HK-2 (cell line): ENCODE results near the gene ZEB2.
A peak's percentile ranks its signal among the peaks of the same experiment; 100 is the strongest.
"Not testable (repeated sequence)": the region's sequence is repeated elsewhere in the genome, so short reads cannot be mapped to it uniquely, and the experiment has no call there.

Experiments
- DNase-seq: peaks from one replicate; pipeline ENCODE4 v3.0.0-alpha.2; 2018; ENCODE audit not compliant: unreplicated experiment

Gene ZEB2

DNA sequence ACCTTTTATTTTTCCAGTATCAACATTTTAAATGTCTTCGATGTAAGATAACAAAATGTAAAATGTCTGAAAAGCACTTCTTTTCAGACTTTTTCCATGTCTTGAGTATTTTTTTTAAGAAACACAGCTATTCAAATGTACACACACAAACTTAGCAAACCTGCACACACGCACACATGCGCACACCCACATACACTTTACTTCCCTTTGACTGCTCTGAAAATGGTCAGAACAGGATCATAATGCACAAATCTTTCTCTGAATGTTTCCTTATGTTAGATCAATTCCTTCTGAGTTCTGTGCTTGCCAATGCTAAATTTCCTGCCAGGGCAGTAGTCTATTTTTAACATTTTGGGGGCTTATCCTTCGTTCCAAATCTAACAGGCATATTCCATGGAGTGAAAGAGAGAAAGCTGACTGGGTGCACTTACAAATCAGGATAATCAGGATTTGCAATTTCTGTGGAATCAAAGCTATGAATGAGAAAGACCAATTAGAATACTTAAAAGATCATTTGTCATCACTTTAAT lies 136.3 kb downstream of the ZEB2 start:
- no peak for DNase-seq

DNA sequence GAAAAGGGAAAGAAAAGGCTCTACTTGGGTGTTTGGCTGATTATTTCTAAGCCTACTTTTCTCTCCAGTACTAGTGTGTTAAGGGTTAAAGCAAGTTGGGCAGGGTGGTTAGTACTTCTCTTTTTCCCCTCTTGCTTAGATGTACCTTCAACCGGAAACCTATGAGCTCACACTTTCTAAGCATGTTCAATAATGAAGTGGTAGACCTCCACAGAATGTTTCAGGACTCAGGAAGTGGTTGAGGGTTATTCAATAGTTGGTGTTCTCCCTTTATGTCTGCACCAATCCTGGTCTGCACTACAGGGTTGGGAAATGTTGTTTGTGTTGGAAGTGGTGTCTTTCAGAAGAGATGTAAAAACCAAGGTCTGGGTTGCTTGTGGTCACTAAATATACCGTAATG lies 137.1 kb downstream of the ZEB2 start:
- no peak for DNase-seq

DNA sequence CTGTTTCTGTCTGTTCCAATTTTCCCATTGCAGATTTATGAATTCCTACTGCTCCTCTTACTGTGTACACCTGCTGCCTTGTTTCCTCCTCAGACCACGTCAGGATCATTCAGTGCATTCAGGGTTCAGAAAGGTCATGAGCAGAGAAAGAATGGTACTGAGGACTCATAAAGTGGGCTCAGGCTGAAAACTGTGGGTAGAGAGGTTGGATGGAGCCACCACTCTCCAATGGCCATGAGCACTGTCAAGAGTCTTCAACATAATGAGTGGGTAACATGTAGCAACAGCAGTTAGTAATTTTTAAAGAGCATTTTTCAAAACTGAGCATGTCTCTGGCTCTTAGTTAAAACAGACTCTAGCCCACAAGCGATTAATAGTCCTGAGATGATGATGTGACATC lies 138.2 kb downstream of the ZEB2 start:
- DNase-seq: no peak

DNA sequence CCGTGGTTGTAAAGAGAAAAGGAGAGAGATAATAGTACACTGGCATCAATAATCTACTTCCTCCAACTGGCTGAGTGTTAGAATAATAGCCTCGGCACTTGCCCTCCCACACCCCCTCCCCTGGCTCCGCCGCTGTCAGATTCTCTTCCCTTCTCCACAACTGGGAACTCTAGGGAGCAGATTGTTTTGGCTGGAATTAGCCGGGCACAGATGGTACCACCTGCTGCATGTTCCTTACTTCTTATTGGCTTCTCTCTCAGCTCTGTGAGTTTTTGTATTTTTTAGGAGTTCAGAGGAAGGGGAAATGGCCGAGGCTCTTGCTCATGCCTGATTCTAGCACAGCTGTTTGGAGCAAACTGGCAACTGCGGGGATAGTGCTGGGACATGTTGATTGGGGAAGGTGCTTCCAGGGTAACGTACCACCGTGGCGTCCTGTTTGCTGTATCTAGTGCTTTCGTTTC lies 140.0 kb downstream of the ZEB2 start:
- no peak for DNase-seq

DNA sequence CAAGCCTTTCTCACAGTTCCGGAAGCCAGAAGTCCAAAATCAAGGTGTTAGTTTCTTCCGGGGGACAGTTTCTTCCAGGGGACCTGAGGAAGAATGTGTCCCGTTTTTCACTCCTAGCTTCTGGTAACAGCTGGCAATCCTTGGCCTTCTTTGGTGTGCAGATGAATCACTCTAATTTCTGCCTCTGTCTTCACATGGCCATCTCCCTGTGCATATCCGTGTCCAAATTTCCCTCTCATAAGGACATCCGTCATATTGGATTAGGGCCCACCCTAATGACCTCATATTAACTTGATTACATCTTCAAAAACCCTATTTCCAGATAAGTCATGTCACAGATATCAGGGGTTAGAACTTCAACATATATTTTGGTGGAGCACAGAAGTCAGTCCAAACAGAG lies 141.4 kb downstream of the ZEB2 start:
- DNase-seq: no peak

DNA sequence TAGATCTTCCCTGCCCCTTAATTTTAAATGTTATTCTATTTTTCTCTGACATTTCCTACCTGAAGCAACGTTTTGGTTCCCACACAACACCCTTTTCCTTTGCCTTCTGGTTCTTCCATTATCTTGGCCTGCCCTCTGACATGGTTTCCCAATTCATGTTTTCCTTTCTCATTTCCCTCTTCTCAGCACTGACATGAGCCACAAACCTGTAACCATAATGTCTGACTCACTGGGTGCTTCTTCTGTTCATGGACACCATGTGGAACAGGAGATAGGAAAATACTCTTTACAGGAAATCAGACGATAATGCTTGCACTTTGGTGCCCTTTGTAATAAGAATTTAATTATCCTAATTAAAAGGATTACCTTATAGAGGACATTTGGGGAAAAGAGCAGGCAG lies 142.0 kb downstream of the ZEB2 start:
- no peak for DNase-seq

DNA sequence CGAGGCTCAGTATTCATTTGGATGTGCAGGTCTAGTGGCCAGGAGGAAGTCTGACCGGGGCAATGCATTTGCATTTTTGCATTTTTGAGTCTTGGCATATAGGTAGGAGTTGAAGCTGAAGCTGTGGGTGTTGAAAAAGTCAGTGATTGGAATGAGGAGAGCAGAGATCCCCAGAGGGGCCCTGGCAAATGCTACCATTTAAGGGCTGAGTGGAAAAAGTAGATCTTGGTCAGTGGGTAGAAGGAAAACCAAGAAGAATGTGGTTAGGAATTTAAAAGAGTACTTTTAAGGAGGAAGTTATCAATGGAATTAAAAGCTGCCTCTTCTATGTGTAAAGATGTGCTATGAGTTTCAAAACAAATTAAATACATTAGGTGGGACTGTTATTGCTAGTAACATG lies 143.0 kb downstream of the ZEB2 start:
- DNase-seq: no peak

DNA sequence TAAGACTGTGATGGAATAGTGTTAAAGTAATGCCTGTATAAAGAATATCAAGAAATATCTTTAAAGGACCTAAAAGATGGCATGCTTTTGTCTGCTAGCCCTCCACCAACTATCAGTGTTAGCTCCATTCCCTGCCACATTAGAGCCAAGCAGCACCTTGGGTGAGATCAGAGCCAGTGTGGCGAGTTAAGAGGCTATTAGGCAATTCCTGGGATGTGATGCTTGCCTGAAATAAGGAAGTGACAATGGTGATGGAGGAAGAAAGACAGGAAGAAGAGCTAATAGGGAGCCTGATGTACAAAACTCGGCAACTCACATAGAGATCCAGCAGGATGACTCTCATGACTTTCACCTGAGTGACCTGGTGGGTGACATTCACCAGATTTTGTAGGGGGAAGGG lies 143.5 kb downstream of the ZEB2 start:
- no peak for DNase-seq

DNA sequence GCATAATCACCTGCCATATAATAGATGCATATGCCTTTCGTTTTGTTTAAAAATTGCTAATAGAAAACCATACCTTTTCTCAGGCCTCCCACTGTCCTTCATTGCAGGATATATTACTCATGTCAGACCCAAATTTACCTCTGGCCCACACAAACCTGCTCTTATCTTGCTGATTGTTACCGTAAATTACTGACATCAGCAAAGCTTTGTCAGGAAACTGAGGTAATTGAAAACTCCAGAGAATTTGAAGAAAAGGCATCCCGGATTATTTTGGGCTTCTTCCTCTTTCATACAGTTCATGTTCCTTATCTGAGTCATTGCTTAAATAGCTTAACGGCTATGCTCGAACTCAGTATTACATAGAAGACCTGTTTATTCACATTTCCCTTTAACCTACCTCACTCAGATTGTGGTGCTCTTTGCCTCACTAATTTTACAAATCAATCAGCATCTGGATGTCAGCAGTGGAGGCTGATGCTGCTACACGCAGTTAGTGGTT lies 145.7 kb downstream of the ZEB2 start:
- DNase-seq: no peak

DNA sequence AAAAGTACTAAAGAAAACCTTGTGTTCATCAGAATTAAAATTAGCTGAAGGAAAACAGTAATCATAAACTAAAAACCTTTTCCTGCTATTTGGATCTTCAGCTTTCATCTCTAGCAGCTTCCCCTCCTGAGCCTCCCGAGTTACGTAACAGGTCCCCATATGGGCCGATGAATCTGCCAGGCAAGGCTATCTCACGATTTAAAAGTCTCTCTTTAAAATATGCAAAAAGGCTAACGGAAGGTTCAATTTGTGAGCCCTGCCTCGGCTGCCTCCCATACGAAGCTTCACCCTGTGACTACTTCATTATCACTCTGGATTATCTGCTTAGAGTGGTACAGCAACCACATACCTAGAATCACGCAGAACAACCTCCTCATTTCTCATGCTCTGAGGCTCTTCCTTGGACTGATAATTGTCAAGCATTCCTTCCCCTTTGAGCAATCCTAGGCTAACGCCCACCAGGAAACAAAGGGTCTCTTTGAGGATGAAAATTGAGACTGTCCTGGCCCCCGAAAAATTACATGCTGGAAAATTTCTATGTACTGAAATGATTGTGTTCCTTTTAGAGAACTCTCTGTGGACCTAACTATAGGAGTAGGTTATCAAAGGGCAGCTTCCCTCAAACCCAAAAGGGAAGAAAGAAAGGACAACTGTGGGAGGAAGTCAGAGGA lies 147.4 kb downstream of the ZEB2 start:
- DNase-seq: no peak

DNA sequence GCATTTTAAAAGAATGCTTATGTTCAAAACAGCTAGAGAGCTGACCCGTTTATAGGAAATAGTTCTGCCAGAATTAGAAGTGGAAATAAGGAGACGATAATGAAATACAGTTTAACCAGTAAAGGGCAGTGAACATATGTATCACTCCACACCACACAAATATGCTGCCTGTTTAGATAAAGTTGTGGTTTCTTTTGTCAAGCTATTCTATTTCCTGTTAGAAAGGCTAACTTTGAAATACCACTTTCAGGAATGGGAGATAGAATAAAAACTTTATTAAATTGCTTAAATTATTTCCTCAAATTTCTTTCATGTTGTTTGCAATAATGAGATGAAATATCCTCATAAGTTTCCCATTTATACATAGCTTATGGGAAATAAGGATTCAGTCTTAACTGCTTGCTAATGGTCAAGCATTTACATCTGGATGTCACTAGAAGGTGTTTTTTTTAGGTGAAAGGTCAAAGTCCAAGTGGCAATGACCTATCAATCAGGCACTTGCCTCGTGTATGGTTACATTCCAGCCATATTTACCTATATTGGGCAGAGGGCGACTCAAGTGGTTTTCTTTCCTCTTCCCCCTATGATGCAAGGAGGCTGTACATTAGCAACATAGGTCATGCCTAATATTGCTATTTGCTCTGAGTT lies 148.9 kb downstream of the ZEB2 start:
- no peak for DNase-seq

DNA sequence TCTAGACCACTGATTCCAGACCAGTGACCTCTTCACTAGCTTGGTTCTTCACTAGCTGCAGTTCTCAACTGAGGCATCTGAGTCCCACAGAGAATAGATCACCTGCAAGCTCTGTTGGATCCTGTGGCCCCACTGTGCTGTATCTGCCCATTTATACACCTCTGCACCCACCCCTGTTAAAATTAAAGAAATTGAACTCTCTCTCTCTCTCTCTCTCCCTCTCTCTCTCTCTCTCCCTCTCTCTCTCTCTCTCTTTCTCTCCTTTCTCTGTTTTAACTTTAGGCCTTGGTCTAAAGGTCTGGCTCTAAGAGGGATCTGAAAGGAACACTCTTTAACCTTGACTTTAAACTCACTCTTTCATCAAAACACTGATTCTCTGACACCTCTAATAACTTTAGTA lies 150.5 kb downstream of the ZEB2 start:
- DNase-seq: no peak

DNA sequence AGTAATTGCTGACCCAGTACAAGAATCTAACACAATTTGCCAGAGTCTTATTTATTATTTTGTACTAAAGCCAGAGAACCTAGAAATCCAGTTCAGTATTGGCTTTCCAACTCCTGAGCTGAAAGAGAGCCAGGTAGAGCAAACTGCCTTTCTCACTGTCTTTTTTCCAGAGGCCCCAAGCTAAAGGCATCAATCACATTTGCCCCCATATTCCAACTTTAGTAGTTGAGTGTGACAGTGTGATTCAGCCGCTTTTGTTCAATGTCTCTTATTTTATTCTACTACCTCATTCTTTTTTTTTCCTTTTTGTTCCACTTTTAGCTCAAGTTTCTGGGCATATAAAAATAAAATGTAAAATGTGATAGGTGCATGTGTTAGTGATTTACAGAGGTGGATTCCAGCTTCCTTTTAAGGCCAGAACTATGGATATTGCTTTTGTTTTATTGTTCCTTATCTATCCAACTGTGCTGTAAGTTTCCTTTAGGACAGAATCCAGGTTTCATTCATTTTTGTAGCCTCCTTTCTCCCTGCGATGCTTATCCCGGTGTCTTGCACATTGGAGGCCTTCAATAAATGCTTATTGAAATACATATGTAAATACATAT lies 153.0 kb downstream of the ZEB2 start:
- no peak for DNase-seq

DNA sequence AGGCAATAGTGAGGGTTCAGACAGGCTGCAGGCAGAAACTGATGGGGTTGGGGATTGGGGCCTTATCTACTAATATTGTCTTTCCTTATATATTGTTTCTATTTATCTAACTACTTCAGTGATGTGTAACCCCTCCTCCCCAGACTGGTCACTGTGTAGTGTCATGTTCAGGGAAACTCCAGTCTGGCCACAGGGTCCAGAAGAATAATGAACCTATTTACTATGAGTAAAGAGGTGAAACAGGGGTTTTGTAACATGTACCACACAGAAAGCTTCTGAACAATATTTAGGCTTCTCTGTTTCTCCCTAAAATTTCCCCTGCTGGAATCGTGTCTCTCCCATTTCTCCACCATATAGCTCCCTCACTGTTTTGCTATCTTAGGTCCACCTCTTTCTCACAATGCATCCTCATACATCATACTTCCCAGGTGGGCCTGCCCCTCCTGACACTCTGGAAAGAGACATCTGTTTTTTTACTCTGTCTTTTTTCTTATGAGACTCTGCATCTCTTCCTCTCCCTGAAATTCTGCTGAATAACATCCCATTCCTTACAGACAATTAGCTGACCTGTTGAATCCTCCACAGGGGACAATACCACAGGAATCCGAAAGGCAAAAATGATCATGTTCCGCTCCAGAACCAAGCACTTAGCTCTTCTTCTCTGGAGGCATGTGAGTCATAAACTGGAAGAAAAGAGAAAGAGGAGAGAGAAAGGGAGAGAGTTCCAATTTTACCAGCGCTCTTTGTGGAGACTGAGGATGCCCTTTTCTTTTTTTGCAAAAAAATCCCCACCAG lies 154.8 kb downstream of the ZEB2 start:
- DNase-seq: peak; percentile 17

DNA sequence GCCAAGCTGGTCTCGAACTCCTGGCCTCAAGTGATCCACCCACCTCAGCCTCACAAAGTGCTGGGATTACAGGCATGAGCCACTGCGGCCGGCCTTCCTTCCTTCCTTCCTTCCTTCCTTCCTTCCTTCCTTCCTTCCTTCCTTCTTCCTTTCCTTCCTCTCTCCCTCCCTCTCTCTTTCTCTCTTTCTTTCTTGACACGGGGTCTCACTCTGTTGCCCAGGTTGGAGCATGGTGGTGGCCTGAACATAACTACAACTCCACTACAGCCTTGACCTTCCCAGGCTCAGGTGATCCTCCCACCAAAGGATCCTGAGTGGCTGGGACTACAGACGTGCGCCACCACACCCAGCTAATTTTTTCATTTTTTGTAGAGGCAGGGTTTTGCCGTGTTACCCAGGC lies 155.7 kb downstream of the ZEB2 start:
- DNase-seq: not testable (repeated sequence)

DNA sequence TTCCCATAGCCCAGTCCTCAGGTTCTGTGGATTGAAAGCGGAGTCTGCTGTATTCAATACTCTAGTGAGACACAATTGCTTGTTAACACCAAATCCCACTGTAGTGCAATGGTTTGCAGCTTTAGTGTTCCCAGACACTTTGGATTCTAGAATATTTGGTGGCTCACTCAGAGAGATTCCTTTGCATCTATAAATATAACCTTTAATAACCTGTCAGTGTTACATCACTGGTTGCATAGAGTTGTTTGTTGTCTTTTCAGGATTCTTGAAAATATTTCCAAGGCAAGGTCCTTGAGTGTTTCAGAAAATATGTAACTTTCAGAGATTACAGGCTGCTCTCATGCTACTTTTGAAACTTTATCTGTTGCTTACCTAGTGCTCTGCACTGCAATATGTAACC lies 157.5 kb downstream of the ZEB2 start:
- no peak for DNase-seq

DNA sequence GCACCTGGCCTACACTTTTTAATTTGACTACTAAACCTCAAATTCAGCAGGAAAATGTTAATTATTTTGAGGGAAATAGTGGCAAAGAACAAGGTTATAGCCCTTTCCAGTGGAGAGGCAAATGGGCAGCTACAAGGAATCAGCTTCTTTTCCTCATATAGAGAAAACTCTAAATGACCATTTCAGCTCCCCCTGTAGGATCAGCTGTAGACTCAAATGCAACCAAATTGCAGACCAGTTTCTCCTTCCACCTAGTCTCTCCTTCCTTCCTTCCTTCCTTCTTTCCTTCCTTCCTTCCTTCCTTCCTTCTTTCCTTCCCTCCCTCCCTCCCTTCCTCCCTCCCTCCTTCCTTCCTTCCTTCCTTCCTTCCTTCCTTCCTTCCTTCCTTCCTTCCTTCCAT lies 158.2 kb downstream of the ZEB2 start:
- DNase-seq: no peak

DNA sequence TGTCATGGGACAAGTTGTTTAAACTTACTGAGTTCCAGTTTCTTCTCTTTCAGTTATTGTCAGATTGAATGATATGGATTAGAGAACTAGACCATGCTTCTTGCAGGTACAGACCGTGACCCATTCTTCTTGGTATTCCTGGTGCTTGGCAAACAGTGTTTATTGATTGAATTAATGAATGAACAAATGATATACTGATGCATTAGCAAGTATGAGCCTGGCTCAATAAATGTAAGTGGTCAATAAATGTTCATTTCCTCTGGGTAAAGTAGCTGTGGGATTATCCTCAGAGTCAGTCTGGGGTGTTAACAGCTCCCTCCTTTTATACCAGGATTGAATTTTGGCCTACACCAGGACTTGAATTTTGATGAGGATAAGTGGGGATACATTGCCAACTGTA lies 160.2 kb downstream of the ZEB2 start:
- DNase-seq: no peak

DNA sequence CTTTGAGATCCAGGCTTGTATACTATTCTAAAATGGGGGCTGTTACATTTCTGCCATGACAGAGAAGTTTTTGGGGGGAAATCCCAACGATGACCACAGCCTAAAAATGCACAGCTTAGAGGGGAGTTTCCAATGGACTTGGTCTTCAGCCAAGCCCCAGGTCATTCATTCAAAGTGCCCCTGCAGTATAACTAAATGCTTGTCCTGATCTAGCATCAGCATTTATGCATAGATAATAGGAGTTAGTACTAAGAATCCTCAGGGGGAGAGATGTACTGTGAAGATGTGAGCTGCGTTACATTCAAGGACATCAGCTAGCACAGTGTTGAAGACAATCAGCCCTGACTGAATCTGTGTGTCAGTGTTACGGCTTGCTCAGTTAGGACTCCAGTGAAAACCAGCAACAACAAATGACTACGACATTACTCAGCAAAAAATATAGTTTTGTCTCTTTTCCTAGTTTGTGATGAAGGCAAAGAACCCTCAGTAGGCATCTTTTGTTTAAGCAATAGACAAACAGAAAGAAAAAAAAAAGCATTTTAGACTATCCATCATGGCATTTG lies 160.9 kb downstream of the ZEB2 start:
- DNase-seq: peak; percentile 30

DNA sequence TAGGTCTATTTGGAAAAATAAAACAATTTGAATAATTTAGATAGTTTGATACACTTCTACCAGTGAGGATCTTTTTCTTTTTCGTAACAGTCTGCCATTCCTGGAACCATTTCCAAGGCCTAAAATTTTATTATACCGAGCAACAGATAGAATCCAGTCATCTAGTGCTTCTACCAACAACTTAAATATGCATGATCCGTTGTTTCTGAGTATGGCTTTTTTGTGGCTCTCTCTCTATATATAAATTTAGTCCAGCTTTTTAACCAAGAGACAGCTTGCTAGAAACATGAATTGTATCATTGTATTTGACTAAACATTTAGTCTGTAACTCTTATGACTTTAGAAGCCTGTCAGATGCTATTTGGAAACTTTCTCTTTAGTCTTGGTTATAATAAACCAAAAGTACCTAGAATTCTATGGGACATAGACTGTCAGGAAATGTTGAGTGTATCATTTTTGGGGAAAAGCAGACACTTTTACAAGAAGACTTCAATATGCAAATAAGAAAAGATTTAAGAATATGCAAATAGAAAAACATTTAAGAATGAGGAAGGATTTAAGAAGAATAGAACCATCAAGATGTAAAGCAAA lies 161.4 kb downstream of the ZEB2 start:
- DNase-seq: no peak

DNA sequence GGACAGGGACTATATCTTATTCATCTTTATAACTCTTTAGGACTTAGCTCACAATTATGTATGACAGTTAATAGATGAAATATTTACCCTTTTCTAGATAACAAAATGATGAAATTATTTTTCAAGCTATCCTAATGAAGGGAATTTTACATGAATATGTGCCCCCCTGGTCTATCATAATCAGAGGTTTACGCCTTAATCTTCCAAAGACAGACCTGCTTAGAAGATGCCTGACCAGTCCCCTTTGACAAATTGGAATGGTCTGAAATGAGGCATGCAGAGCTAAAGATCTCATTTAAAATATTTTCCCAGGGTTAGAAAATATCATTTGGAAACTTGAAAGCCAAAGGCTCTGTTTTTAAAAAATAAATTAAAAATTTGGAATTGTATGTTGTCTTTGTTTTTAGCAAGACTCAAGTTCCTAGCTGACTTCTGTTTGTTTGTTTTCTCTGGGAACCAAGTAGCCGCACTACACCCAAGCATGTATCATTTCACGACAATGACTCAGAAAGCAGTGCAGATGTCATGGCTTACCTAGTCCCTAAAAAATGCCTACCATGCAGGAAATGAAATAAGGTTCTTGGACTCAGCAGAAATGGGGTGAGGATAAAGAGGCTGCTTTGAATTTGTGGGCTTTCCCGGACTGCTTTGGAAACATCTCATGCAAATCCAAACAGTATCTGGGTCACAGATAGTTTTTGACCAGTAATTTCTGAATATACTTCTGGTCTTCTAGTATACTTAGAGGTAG lies 162.1 kb downstream of the ZEB2 start:
- peak; percentile 44 for DNase-seq
